GM12878 (cell line): ENCODE data around the gene IL10. TPM values are rescaled to one million over a fixed set of nuclear protein-coding genes. Genes with fewer than 3 reads are reported as not detected.

Experiments
- ATAC-seq: fragments of 200-7000 bp; cut with Tn5 transposase; 3 replicates; pipeline ENCODE4 v1.9.1; 2020; ENCODE audit warnings: mild to moderate bottlenecking, moderate library complexity
- BruUV-seq: library from RNA; stranded (reverse); fragments of 400-500 nt; replicated peaks from 2 replicates; lab custom pipeline; 2021; lab: Mats Ljungman, UMichigan
- CTCF ChIA-PET: fragments of 300-600 bp; sonication (Branson Sonifier 250); formaldehyde crosslinking; extraction: SDS; loops from one replicate; lab custom pipeline; 2021; ENCODE audit warnings: inconsistent platforms; lab: Yijun Ruan, JAX
- POLR2A ChIA-PET: fragments of 350-600 bp; formaldehyde crosslinking; extraction: SDS; loops from one replicate; lab custom pipeline; 2021; ENCODE audit warnings: inconsistent platforms; lab: Charles Lee
- RAD21 ChIA-PET: fragments of 300-600 bp; sonication (Branson Sonifier 250); formaldehyde crosslinking; loops from one replicate; lab custom pipeline; 2023; ENCODE audit warnings: antibody characterized with exemption; ENCODE audit not compliant: unreplicated experiment; lab: Charles Lee
- SMC1A ChIA-PET: fragments of 300-600 bp; sonication (Branson Sonifier 250); formaldehyde crosslinking; loops from one replicate; lab custom pipeline; 2023; ENCODE audit not compliant: unreplicated experiment, uncharacterized antibody; lab: Charles Lee
- DNase-seq: peaks from one replicate; pipeline ENCODE4 v3.0.0-alpha.2; 2011; ENCODE audit warnings: low read depth, low spot score
- FAIRE-seq: peaks from 3 replicates; lab custom pipeline; 2011; peaks lifted over from hg19 to GRCh38; lab: Jason Lieb, UNC
- H2AFZ ChIP-seq: 2 replicates; pipeline ENCODE4 v1.6.0; 2011; ENCODE audit warnings: low read depth, low read length, control low read depth; ENCODE audit not compliant: control insufficient read depth
- H3K27ac ChIP-seq: 2 replicates; pipeline ENCODE4 v1.5.1; 2011; ENCODE audit warnings: control low read depth; ENCODE audit not compliant: control insufficient read depth, insufficient read depth
- H3K27me3 ChIP-seq, 2 experiments: replicated peaks in 1 of 2; 2 replicates each; pipeline versions ENCODE4 v1.6.0 to v1.6.1; 2011; ENCODE audit warnings: low read length in 1 of 2; ENCODE audit not compliant: control insufficient read depth in 2 of 2, insufficient read depth in 2 of 2
- H3K36me3 ChIP-seq, 2 experiments: 2 replicates each; pipeline ENCODE4 v1.5.1; 2011; ENCODE audit warnings: low read length in 1 of 2; ENCODE audit not compliant: control insufficient read depth in 2 of 2, insufficient read depth in 2 of 2
- H3K4me1 ChIP-seq: 2 replicates; pipeline ENCODE4 v1.6.1; 2011; ENCODE audit warnings: mild to moderate bottlenecking, low read length, moderate library complexity, mixed read lengths; ENCODE audit not compliant: control insufficient read depth, insufficient read depth
- H3K4me2 ChIP-seq: 2 replicates; pipeline ENCODE4 v1.6.0; 2011; ENCODE audit warnings: control low read depth; ENCODE audit not compliant: control insufficient read depth, insufficient read depth
- H3K4me3 ChIP-seq: fragments of 200-600 bp; sonication (generic); 2 replicates; pipeline ENCODE4 v1.5.1; 2016
- H3K79me2 ChIP-seq: 2 replicates; pipeline ENCODE4 v1.6.0; 2011; ENCODE audit warnings: low read length; ENCODE audit not compliant: control insufficient read depth, insufficient read depth
- H3K9ac ChIP-seq: 2 replicates; pipeline ENCODE4 v1.8.0; 2011; ENCODE audit warnings: low read length, control low read depth, mixed read lengths; ENCODE audit not compliant: control insufficient read depth, insufficient read depth
- H3K9me3 ChIP-seq: replicated peaks from 3 replicates; pipeline ENCODE4 v1.5.1; 2011; ENCODE audit warnings: mild to moderate bottlenecking, low read length; ENCODE audit not compliant: control insufficient read depth, insufficient read depth
- H4K20me1 ChIP-seq: 2 replicates; pipeline ENCODE4 v1.6.0; 2011; ENCODE audit not compliant: control insufficient read depth, insufficient read depth
- BACH1 ChIP-seq: fragments of 450-650 bp; IDR thresholded peaks from 2 replicates; pipeline ENCODE4 v1.6.1; 2017; ENCODE audit warnings: mild to moderate bottlenecking, borderline replicate concordance
- BRCA1 ChIP-seq: IDR thresholded peaks from 2 replicates; pipeline ENCODE4 v1.6.1; 2011; ENCODE audit warnings: low read depth, low read length, improper control_type of control experiment
- EGR1 ChIP-seq, 2 experiments: IDR thresholded peaks; 1 replicate in 1 of 2; 2 replicates in 1 of 2; pipeline ENCODE4 v1.6.1; 2011 to 2012; ENCODE audit warnings: low read depth in 2 of 2, low read length in 2 of 2, borderline replicate concordance in 1 of 2, mild to moderate bottlenecking in 1 of 2, moderate library complexity in 1 of 2
- ELK1 ChIP-seq: IDR thresholded peaks from 2 replicates; pipeline ENCODE4 v1.6.1; 2012; ENCODE audit warnings: low read depth, low read length, improper control_type of control experiment
- ESRRA ChIP-seq: IDR thresholded peaks from 2 replicates; pipeline ENCODE4 v1.6.1; 2012; ENCODE audit warnings: mild to moderate bottlenecking, low read length, improper control_type of control experiment
- GATAD2B ChIP-seq: fragments of 450-650 bp; conservative IDR thresholded peaks from 2 replicates; pipeline ENCODE4 v1.6.1; 2017; ENCODE audit warnings: low read depth, mild to moderate bottlenecking, moderate library complexity
- KLF5 ChIP-seq: fragments of 450-650 bp; IDR thresholded peaks from 2 replicates; pipeline ENCODE4 v1.6.1; 2014; ENCODE audit warnings: mild to moderate bottlenecking; ENCODE audit not compliant: partially characterized antibody
- NFIC ChIP-seq: IDR thresholded peaks from 2 replicates; pipeline ENCODE4 v1.6.1; 2012; ENCODE audit warnings: low read depth, mild to moderate bottlenecking, inconsistent platforms, low read length, moderate library complexity
- PRDM15 ChIP-seq: fragments of 450-650 bp; formaldehyde crosslinking; IDR thresholded peaks from 2 replicates; pipeline ENCODE4 v1.4.0; 2020; ENCODE audit warnings: mild to moderate bottlenecking, moderate library complexity
- RCOR1 ChIP-seq: conservative IDR thresholded peaks from 2 replicates; pipeline ENCODE4 v1.6.1; 2012; ENCODE audit warnings: low read depth, low read length, improper control_type of control experiment
- SPI1 ChIP-seq: IDR thresholded peaks from 2 replicates; pipeline ENCODE4 v1.6.1; 2011; ENCODE audit warnings: low read depth, mild to moderate bottlenecking, low read length, moderate library complexity, borderline replicate concordance; ENCODE audit not compliant: insufficient read depth
- TARDBP ChIP-seq: IDR thresholded peaks from 2 replicates; pipeline ENCODE4 v1.6.1; 2016; ENCODE audit warnings: borderline replicate concordance
- ZNF207 ChIP-seq: fragments of 450-650 bp; IDR thresholded peaks from 2 replicates; pipeline ENCODE4 v1.6.1; 2014; ENCODE audit warnings: antibody characterized with exemption, mild to moderate bottlenecking, borderline replicate concordance
- ZZZ3 ChIP-seq: IDR thresholded peaks from 2 replicates; pipeline ENCODE4 v1.6.1; 2011; ENCODE audit warnings: low read depth; ENCODE audit not compliant: control insufficient read depth, insufficient read length
- WGBS: methylation state at CpG from one replicate; pipeline ENCODE4 v1.1.6; 2016; ENCODE audit warnings: low lambda C conversion rate; ENCODE audit not compliant: insufficient replicate concordance, insufficient coverage; ENCODE audit errors: missing lambda C conversion rate; 5-methylcytosine and 5-hydroxymethylcytosine counted together
- in situ Hi-C: fragments of 300-500 bp; cut with MboI; formaldehyde crosslinking; loops from 9 replicates; pipeline ENCODE4 v1.14.3; 2018; ENCODE audit warnings: mixed read lengths
- intact Hi-C: fragments of 100-400 bp; cut with micrococcal nuclease; formaldehyde crosslinking; loops from one replicate; pipeline ENCODE4 v1.14.2; 2022; ENCODE audit not compliant: unreplicated experiment
- polyA plus RNA-seq, 11 experiments: library from polyadenylated mRNA; depleted of rRNA in 4 of 11; unstranded in 6 of 11; stranded (reverse) in 5 of 11; fragments of >200 nt; fragmentation: Nextera tagmentation in 4 of 11; fragmentation: Illumina TruSeq in 1 of 11; extraction: Ambion mirVana in 4 of 11; extraction: Trizol in 1 of 11; gene quantifications; 1 replicate in 1 of 11; 2 replicates in 10 of 11; pipeline versions ENCODE4 v1.2.1 to v1.2.3, GENCODE V29; 2011 to 2016; ENCODE audit warnings: inconsistent platforms in 2 of 11, missing spikeins in 2 of 11, low read depth in 1 of 11
- total RNA-seq, 4 experiments: library from RNA; depleted of rRNA in 3 of 4; stranded (reverse); fragments of >200 nt in 3 of 4; fragmentation: Illumina TruSeq in 1 of 4; extraction: Trizol in 1 of 4; gene quantifications; 2 replicates each; pipeline versions ENCODE4 v1.2.1 to v1.2.3, GENCODE V29; 2013 to 2021

IL10 gene
- total and polyA plus RNA-seq, 10 of the 15 experiments (the other 5 are each of a cell fraction or from before 2014, with no cell fraction given), result 0.34 to 5.0 (median 1.1) TPM

- peaks cover 36% of the 10 kb centered on the region for H3K4me1 ChIP-seq
- POLR2A ChIA-PET, result interaction anchor here (1.1 to 3.5 kb wide), 6 partner anchors 9 to 177 kb away, joined by 3 to 24 read pairs (median 5); partner anchors contain the start of gene IL19
- SMC1A ChIA-PET, result interaction anchor here (0.6 to 6.4 kb wide), 37 partner anchors 8 to 247 kb away, joined by 3 to 417 read pairs (median 6); partner anchors contain the start of genes IL10 and IL19
- intact Hi-C loops (loop anchor here (2.0 to 5.0 kb wide), 3 partner anchors 177 to 677 kb away; no protein-coding TSS in a partner anchor), in situ Hi-C loops (loop anchor here (5.0 kb wide), 2 partner anchors 37 to 67 kb away; partner anchors contain the start of genes IL10 and IL19)
- no peak overlapping the region for H2AFZ ChIP-seq
- peaks cover 26 to 37% of the 10 kb centered on the region in 2 experiments for H3K36me3 ChIP-seq
- no peak overlapping the region for H3K27ac ChIP-seq
- WGBS, result 65% methylated on average over 5 of the region's 5 CpGs
- H3K79me2 ChIP-seq, result no peaks in the 10 kb centered on the region
- no peak overlapping the region for H3K4me2 ChIP-seq
- H4K20me1 ChIP-seq, result peaks cover 3% of the 10 kb centered on the region
- CTCF ChIA-PET, result interaction anchor here (0.9 to 20.3 kb wide), 37 partner anchors 10 to 341 kb away, joined by 3 to 805 read pairs (median 5); partner anchors contain the start of genes DYRK3, FCMR, IL10 and IL19
- H3K9me3 ChIP-seq, result no peaks in the 10 kb centered on the region
- FAIRE-seq (no peak), ATAC-seq (no peak), DNase-seq (no peak)
- H3K27me3 ChIP-seq, result no peaks in the 10 kb centered on the region
- H3K9ac ChIP-seq, result no peak overlapping the region
- RAD21 ChIA-PET, result interaction anchor here (0.6 to 9.3 kb wide), 30 partner anchors 10 to 335 kb away, joined by 3 to 297 read pairs (median 6); partner anchors contain the start of genes DYRK3, IL10, IL19 and IL20
- no peak overlapping the region for H3K4me3 ChIP-seq
- no TSS peak for BruUV-seq
- TF ChIP-seq ELK1 (no peak), TARDBP (no peak), ZZZ3 (no peak), EGR1 (IDR thresholded peaks at IDR 0.05; ENCODE audit: borderline replicate concordance in 1 of 2, low read depth in 2 of 2, low read length in 2 of 2) (no peak), ZNF207 (no peak), BRCA1 (no peak), PRDM15 (CRISPR knock-in tag) (no peak), RCOR1 (no peak), NFIC (no peak), SPI1 (no peak), KLF5 (no peak), GATAD2B (no peak), ESRRA (no peak), BACH1 (no peak)
Measured at GRCh38 chr1:206735553-206736031, 36.7 kb downstream of the IL10 start.
